Measurements from ENCODE around the gene APOBEC3H. TPM values are rescaled to one million over a fixed set of nuclear protein-coding genes. Genes with fewer than 3 reads are reported as not detected.
"Not testable (repeated sequence)": the region's sequence is repeated elsewhere in the genome, so short reads cannot be mapped to it uniquely, and the experiment has no call there.

Gene APOBEC3H
- total RNA-seq (2022) (not detected in 2 replicates), Bru-seq, nascent RNA (not detected), BruChase-seq, experiment 1, labeled RNA remaining after a 2-hour chase (not detected), BruChase-seq, experiment 2, labeled RNA remaining after a 6-hour chase (not detected)
- long read RNA-seq = 0 reads

- Mint-ChIP-seq H3K27me3 (ENCODE audit: insufficient read depth, unreplicated experiment) (no peaks in the 10 kb centered on the region), H3K4me1 (ENCODE audit: low read depth, unreplicated experiment) (no peaks in the 10 kb centered on the region), H3K4me3 (ENCODE audit: unreplicated experiment) (no peak within 1 kb of the TSS), H3K36me3 (ENCODE audit: insufficient read depth, unreplicated experiment) (no peaks in the 10 kb centered on the region), H3K27ac (ENCODE audit: unreplicated experiment) (no peak within 1 kb of the TSS), H3K9me3 (ENCODE audit: unreplicated experiment) (no peaks in the 10 kb centered on the region)
- no peak for DNase-seq
- no peak for TF ChIP-seq CTCF (IDR thresholded peaks at IDR 0.05; ENCODE audit: insufficient read depth in 1 of 2, low read depth in 1 of 2, low read length in 1 of 2, severe bottlenecking in 1 of 2, unreplicated experiment in 1 of 2)
- no peaks in the 10 kb centered on the region for H3K9me3 ChIP-seq
- ChIA-PET POLR2A (interaction anchor here (0.6 kb wide), 1 partner anchor 63 kb away, joined by 20 read pairs; no protein-coding TSS in a partner anchor), CTCF (no interaction called here)
- H3K4me3 ChIP-seq (ENCODE audit: low read depth, low read length) = no peak within 1 kb of the TSS
- intact Hi-C loops (cut with micrococcal nuclease; ENCODE audit: unreplicated experiment) = no loop called here
- no TSS peak for BruUV-seq (replicated peaks)
- H3K36me3 ChIP-seq (ENCODE audit: control insufficient read depth, insufficient read depth, low read length) = no peaks in the 10 kb centered on the region
- H3K27me3 ChIP-seq (replicated peaks; ENCODE audit: control insufficient read depth, insufficient read depth, low read length) = no peaks in the 10 kb centered on the region
- H3K4me1 ChIP-seq = no peaks in the 10 kb centered on the region
Observed at GRCh38 chr22:39097098-39098020, at the start of gene APOBEC3H. TSS of gene APOBEC3H (plus strand) at chr22:39097244. CDS start at chr22:39100279, 3,035 bp downstream.

- H3K4me1 Mint-ChIP-seq (ENCODE audit: low read depth, unreplicated experiment); H3K4me1 ChIP-seq; H3K4me3 ChIP-seq (ENCODE audit: low read depth, low read length); H3K36me3 ChIP-seq (ENCODE audit: control insufficient read depth, insufficient read depth, low read length); H3K27me3 ChIP-seq (replicated peaks; ENCODE audit: control insufficient read depth, insufficient read depth, low read length); H3K9me3 ChIP-seq; DNase-seq; BruUV-seq (replicated peaks); H3K4me3 Mint-ChIP-seq (ENCODE audit: unreplicated experiment); H3K27ac Mint-ChIP-seq (ENCODE audit: unreplicated experiment); CTCF ChIA-PET; H3K27me3 Mint-ChIP-seq (ENCODE audit: insufficient read depth, unreplicated experiment); H3K9me3 Mint-ChIP-seq (ENCODE audit: unreplicated experiment); POLR2A ChIA-PET: not testable (repeated sequence)
- peaks cover 16% of the 10 kb centered on the region for H3K36me3 Mint-ChIP-seq (ENCODE audit: insufficient read depth, unreplicated experiment)
- intact Hi-C loops (cut with micrococcal nuclease; ENCODE audit: unreplicated experiment) = loop anchor here (10.0 kb wide), 1 partner anchor 65 kb away; no protein-coding TSS in a partner anchor
Observed at GRCh38 chr22:39049486-39049885, 47.6 kb upstream of the APOBEC3H start.

- H3K4me1 Mint-ChIP-seq (ENCODE audit: low read depth, unreplicated experiment); H3K27ac Mint-ChIP-seq (ENCODE audit: unreplicated experiment); H3K36me3 ChIP-seq (ENCODE audit: control insufficient read depth, insufficient read depth, low read length); DNase-seq; H3K27me3 Mint-ChIP-seq (ENCODE audit: insufficient read depth, unreplicated experiment); H3K9me3 ChIP-seq; H3K4me3 ChIP-seq (ENCODE audit: low read depth, low read length); CTCF ChIA-PET; intact Hi-C loops (cut with micrococcal nuclease; ENCODE audit: unreplicated experiment); H3K9me3 Mint-ChIP-seq (ENCODE audit: unreplicated experiment); H3K36me3 Mint-ChIP-seq (ENCODE audit: insufficient read depth, unreplicated experiment); H3K4me1 ChIP-seq; H3K4me3 Mint-ChIP-seq (ENCODE audit: unreplicated experiment); POLR2A ChIA-PET; H3K27me3 ChIP-seq (replicated peaks; ENCODE audit: control insufficient read depth, insufficient read depth, low read length); BruUV-seq (replicated peaks): not testable (repeated sequence)
Observed at GRCh38 chr22:39051844-39052495, 45.1 kb upstream of the APOBEC3H start.

GRCh38 chr22:39055658-39056057 lies 41.4 kb upstream of the APOBEC3H start:
- CTCF ChIA-PET = no interaction called here
- Mint-ChIP-seq H3K4me3 (ENCODE audit: unreplicated experiment) (no peak overlapping the region), H3K4me1 (ENCODE audit: low read depth, unreplicated experiment) (no peaks in the 10 kb centered on the region), H3K9me3 (ENCODE audit: unreplicated experiment) (no peaks in the 10 kb centered on the region), H3K36me3 (ENCODE audit: insufficient read depth, unreplicated experiment) (no peaks in the 10 kb centered on the region), H3K27ac (ENCODE audit: unreplicated experiment) (no peak overlapping the region), H3K27me3 (ENCODE audit: insufficient read depth, unreplicated experiment) (no peaks in the 10 kb centered on the region)
- Histone ChIP-seq H3K27me3 (replicated peaks; ENCODE audit: control insufficient read depth, insufficient read depth, low read length) (no peaks in the 10 kb centered on the region), H3K9me3 (no peaks in the 10 kb centered on the region; the same call in 1 of the 2 replicates), H3K4me3 (ENCODE audit: low read depth, low read length) (no peak overlapping the region), H3K4me1 (peaks cover 6% of the 10 kb centered on the region; the same call in 1 of the 2 replicates), H3K36me3 (ENCODE audit: control insufficient read depth, insufficient read depth, low read length) (no peaks in the 10 kb centered on the region)
- TF ChIP-seq CTCF (IDR thresholded peaks at IDR 0.05; ENCODE audit: insufficient read depth in 1 of 2, low read depth in 1 of 2, low read length in 1 of 2, severe bottlenecking in 1 of 2, unreplicated experiment in 1 of 2) = no peak
- BruUV-seq (replicated peaks) = no TSS peak
- POLR2A ChIA-PET = no interaction called here
- intact Hi-C loops (cut with micrococcal nuclease; ENCODE audit: unreplicated experiment) = no loop called here
- DNase-seq = no peak

GRCh38 chr22:39061290-39061689 lies 35.8 kb upstream of the APOBEC3H start:
- H3K9me3 ChIP-seq; H3K27me3 ChIP-seq (replicated peaks; ENCODE audit: control insufficient read depth, insufficient read depth, low read length); H3K4me1 Mint-ChIP-seq (ENCODE audit: low read depth, unreplicated experiment); intact Hi-C loops (cut with micrococcal nuclease; ENCODE audit: unreplicated experiment); H3K9me3 Mint-ChIP-seq (ENCODE audit: unreplicated experiment); H3K36me3 Mint-ChIP-seq (ENCODE audit: insufficient read depth, unreplicated experiment); BruUV-seq (replicated peaks); POLR2A ChIA-PET; H3K4me1 ChIP-seq; H3K4me3 ChIP-seq (ENCODE audit: low read depth, low read length); H3K27me3 Mint-ChIP-seq (ENCODE audit: insufficient read depth, unreplicated experiment); H3K4me3 Mint-ChIP-seq (ENCODE audit: unreplicated experiment); DNase-seq; H3K36me3 ChIP-seq (ENCODE audit: control insufficient read depth, insufficient read depth, low read length); H3K27ac Mint-ChIP-seq (ENCODE audit: unreplicated experiment): not testable (repeated sequence)
- CTCF ChIA-PET = interaction anchor here (0.6 kb wide), 1 partner anchor 91 kb away, joined by 4 read pairs; no protein-coding TSS in a partner anchor

All from Caco-2 (cell line).